Neural cell (in vitro differentiated cells): ENCODE data around the gene ACAP1. TPM values are rescaled to one million over a fixed set of nuclear protein-coding genes. Genes with fewer than 3 reads are reported as not detected.

Experiments used
- H2AFZ ChIP-seq: fragments of 200-600, 300-800 bp; sonication (generic), shearing (Covaris generic); 2 replicates; pipeline ENCODE4 v1.6.0; 2014; ENCODE audit warnings: low read depth, mild to moderate bottlenecking, antibody characterized with exemption, low read length, moderate library complexity
- H3F3A ChIP-seq: fragments of 200-600 bp; shearing (Covaris generic); 2 replicates; pipeline ENCODE4 v1.6.1; 2016; ENCODE audit warnings: mild to moderate bottlenecking, moderate library complexity, mixed read lengths, antibody characterized with exemption, low read length; ENCODE audit not compliant: insufficient read depth, poor library complexity, severe bottlenecking
- H3K27ac ChIP-seq: fragments of 200-600, 300-800 bp; sonication (generic), shearing (Covaris generic); 2 replicates; pipeline ENCODE4 v1.5.1; 2014; ENCODE audit warnings: mild to moderate bottlenecking, low read length, moderate library complexity
- H3K27me3 ChIP-seq: fragments of 300-800, 200-600 bp; sonication (generic), shearing (Covaris generic); 2 replicates; pipeline ENCODE4 v1.6.0; 2014; ENCODE audit warnings: mild to moderate bottlenecking, low read depth, low read length, moderate library complexity; ENCODE audit not compliant: insufficient read depth
- H3K36me3 ChIP-seq: fragments of 300-800, 200-600 bp; sonication (generic), shearing (Covaris generic); 2 replicates; pipeline ENCODE4 v1.5.1; 2014; ENCODE audit warnings: mild to moderate bottlenecking, antibody characterized with exemption, low read length, moderate library complexity; ENCODE audit not compliant: insufficient read depth
- H3K4me2 ChIP-seq: fragments of 300-800, 200-600 bp; sonication (generic), shearing (Covaris generic); 2 replicates; pipeline ENCODE4 v1.6.0; 2014; ENCODE audit warnings: mild to moderate bottlenecking, low read length
- H3K4me3 ChIP-seq: fragments of 300-800, 200-600 bp; sonication (generic), shearing (Covaris generic); 2 replicates; pipeline ENCODE4 v1.5.1; 2014; ENCODE audit warnings: mild to moderate bottlenecking, low read length, moderate library complexity
- H3K79me2 ChIP-seq: fragments of 200-600 bp; shearing (Covaris generic); replicated peaks from 2 replicates; pipeline ENCODE4 v1.6.0; 2014; ENCODE audit warnings: mild to moderate bottlenecking, low read length, moderate library complexity; ENCODE audit not compliant: insufficient read depth
- H3K9ac ChIP-seq: fragments of 300-800, 200-600 bp; sonication (generic), shearing (Covaris generic); 2 replicates; pipeline ENCODE4 v1.6.1; 2016; ENCODE audit warnings: mild to moderate bottlenecking, low read length, mixed read lengths
- H3K9me2 ChIP-seq: fragments of 200-600 bp; shearing (Covaris generic); 2 replicates; pipeline ENCODE4 v1.6.1; 2016; ENCODE audit warnings: mild to moderate bottlenecking, low read length, mixed read lengths; ENCODE audit not compliant: insufficient read depth
- H3K9me3 ChIP-seq: fragments of 200-600, 300-800 bp; sonication (generic), shearing (Covaris generic); 2 replicates; pipeline ENCODE4 v1.6.1; 2016; ENCODE audit warnings: mild to moderate bottlenecking, mixed run types, low read length, moderate library complexity, mixed read lengths
- H4K20me1 ChIP-seq: fragments of 200-600 bp; shearing (Covaris generic); 2 replicates; pipeline ENCODE4 v1.6.1; 2016; ENCODE audit warnings: mild to moderate bottlenecking, mixed run types; ENCODE audit not compliant: insufficient read depth
- CTCF ChIP-seq: fragments of 450-650 bp; IDR thresholded peaks from 2 replicates; pipeline ENCODE4 v1.5.1; 2014; ENCODE audit warnings: antibody characterized with exemption, mild to moderate bottlenecking, moderate library complexity; ENCODE audit not compliant: poor library complexity, severe bottlenecking
- EP300 ChIP-seq: fragments of 450-650 bp; conservative IDR thresholded peaks from 2 replicates; pipeline ENCODE4 v1.6.1; 2014; ENCODE audit warnings: antibody characterized with exemption, mild to moderate bottlenecking, moderate library complexity; ENCODE audit not compliant: poor library complexity, severe bottlenecking
- EZH2 ChIP-seq: fragments of 200-600, 300-800 bp; shearing (Covaris generic), sonication (generic); IDR thresholded peaks from 2 replicates; pipeline ENCODE4 v1.6.1; 2014; ENCODE audit warnings: antibody characterized with exemption, low read length, borderline replicate concordance, mild to moderate bottlenecking; ENCODE audit not compliant: insufficient read depth, poor library complexity, severe bottlenecking
- MXI1 ChIP-seq: fragments of 450-650 bp; conservative IDR thresholded peaks from 2 replicates; pipeline ENCODE4 v1.6.1; 2014; ENCODE audit warnings: antibody characterized with exemption, mild to moderate bottlenecking; ENCODE audit not compliant: poor library complexity, severe bottlenecking
- POLR2AphosphoS5 ChIP-seq: IDR thresholded peaks from 2 replicates; pipeline ENCODE4 v1.6.1; 2012
- RAD21 ChIP-seq: fragments of 450-650 bp; conservative IDR thresholded peaks from 2 replicates; pipeline ENCODE4 v1.6.1; 2014; ENCODE audit warnings: antibody characterized with exemption, mild to moderate bottlenecking, moderate library complexity
- REST ChIP-seq: IDR thresholded peaks from 2 replicates; pipeline ENCODE4 v1.6.1; 2012; ENCODE audit warnings: borderline replicate concordance
- SMC3 ChIP-seq: fragments of 450-650 bp; conservative IDR thresholded peaks from 2 replicates; pipeline ENCODE4 v1.6.1; 2014; ENCODE audit warnings: antibody characterized with exemption, mild to moderate bottlenecking, moderate library complexity; ENCODE audit not compliant: poor library complexity
- TAF1 ChIP-seq: IDR thresholded peaks from 2 replicates; pipeline ENCODE4 v1.6.1; 2012; ENCODE audit warnings: low read depth
- polyA plus RNA-seq: library from polyadenylated mRNA; depleted of rRNA; stranded (reverse); fragments of >200 nt; gene quantifications from 2 replicates; pipeline ENCODE4 v1.2.3, GENCODE V29; 2014

Gene ACAP1
- polyA plus RNA-seq, 1 donor from 2014 or later = 0.66 TPM

- Histone ChIP-seq H2AFZ (no peak overlapping the region), H3K4me2 (no peak overlapping the region), H3K4me3 (no peak overlapping the region), H3K36me3 (no peaks in the 10 kb centered on the region), H3K27ac (no peak overlapping the region), H3K9me2 (no peaks in the 10 kb centered on the region), H4K20me1 (no peaks in the 10 kb centered on the region), H3K27me3 (peaks cover 49% of the 10 kb centered on the region), H3K9ac (no peak overlapping the region), H3F3A (no peaks in the 10 kb centered on the region), H3K79me2 (no peaks in the 10 kb centered on the region), H3K9me3 (no peaks in the 10 kb centered on the region)
- TF ChIP-seq CTCF (no peak), TAF1 (no peak), REST (no peak), EP300 (no peak), POLR2AphosphoS5 (no peak)
These were observed 43.2 kb upstream of the ACAP1 start for GRCh38 chr17:7293159-7293558.

DNA sequence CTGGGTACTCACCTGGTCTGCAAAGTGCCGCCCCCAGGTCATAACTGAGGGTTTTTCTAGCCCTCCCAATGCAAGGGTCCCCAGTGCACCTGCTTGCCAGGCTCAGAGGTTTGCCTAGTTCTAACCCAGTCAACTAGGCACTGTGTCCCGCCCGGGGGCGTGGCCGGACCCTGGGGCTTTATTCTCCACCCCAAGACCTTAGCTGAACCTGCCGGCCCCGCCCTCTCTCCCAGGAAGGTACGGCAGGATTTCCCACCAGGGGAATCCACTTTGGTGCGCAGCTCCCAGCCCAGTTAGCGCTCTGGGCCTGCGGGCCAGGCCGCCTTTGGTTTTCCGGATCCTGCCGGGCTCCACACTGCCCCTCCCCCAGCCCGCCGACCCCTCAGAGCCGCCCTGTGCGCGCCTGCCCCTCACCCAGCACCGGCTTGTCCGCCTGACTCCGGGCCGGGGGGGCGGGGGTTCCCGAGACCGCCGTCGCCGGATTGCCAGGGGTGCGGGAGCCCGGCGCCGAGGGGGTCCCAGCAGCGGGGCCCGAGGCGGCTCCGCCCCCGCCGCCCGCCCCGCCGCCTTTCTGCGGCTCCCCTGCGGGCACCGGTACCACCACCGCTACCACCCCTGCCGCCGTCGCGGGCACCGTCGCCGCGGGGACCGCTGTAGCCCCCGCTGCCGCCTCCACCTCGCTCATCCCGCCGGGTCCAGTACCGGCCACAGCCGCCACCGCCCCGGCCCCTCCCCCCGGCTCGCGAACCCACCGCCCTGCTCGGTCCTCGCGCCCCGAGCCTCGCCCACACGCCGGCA is 42.3 kb upstream of the ACAP1 start:
- peaks cover 49% of the 10 kb centered on the region for H3K27me3 ChIP-seq
- no peak overlapping the region for H2AFZ ChIP-seq
- TF ChIP-seq POLR2AphosphoS5 (no peak), EP300 (no peak), SMC3 (no peak), EZH2 (no peak), MXI1 (no peak), CTCF (no peak), TAF1 (no peak), REST (no peak), RAD21 (no peak)
- peak overlapping the region; percentile 66 for H3K4me3 ChIP-seq
- H3K79me2 ChIP-seq = no peaks in the 10 kb centered on the region
- H3F3A ChIP-seq = no peaks in the 10 kb centered on the region
- no peaks in the 10 kb centered on the region for H3K9me2 ChIP-seq
- H4K20me1 ChIP-seq = no peaks in the 10 kb centered on the region
- H3K27ac ChIP-seq = no peak overlapping the region
- no peaks in the 10 kb centered on the region for H3K9me3 ChIP-seq
- no peak overlapping the region for H3K4me2 ChIP-seq
- no peaks in the 10 kb centered on the region for H3K36me3 ChIP-seq
- H3K9ac ChIP-seq = no peak overlapping the region
